PC-3 (cell line): ENCODE results near the gene FTO.

Experiments
- CTCF ChIP-seq: fragments of 300-600 bp; sonication (generic); conservative IDR thresholded peaks from 2 replicates; pipeline ENCODE4 v1.5.1; 2017; ENCODE audit warnings: antibody characterized with exemption, low read depth, mild to moderate bottlenecking, low read length
- EZH2 ChIP-seq: fragments of 300-600 bp; sonication (generic); IDR thresholded peaks from one replicate; pipeline ENCODE4 v1.6.1; 2017; ENCODE audit warnings: antibody characterized with exemption, mild to moderate bottlenecking, low read length; ENCODE audit not compliant: unreplicated experiment
- EZH2phosphoT487 ChIP-seq: fragments of 300-600 bp; sonication (generic); IDR thresholded peaks from 2 replicates; pipeline ENCODE4 v1.6.1; 2018; ENCODE audit warnings: mild to moderate bottlenecking, antibody characterized with exemption, low read length, borderline replicate concordance

- TF ChIP-seq CTCF (no peak), EZH2 (no peak), EZH2phosphoT487 (no peak)
Measured at GRCh38 chr16:53925526-53925925, 221.6 kb downstream of the FTO start.
